GM18861 (cell line): ENCODE data around the gene TTC39C.

ENCODE experiments used
- ATAC-seq: cut with Tn5 transposase; IDR thresholded peaks from one replicate; pipeline ENCODE4 v1.9.1; 2021; ENCODE audit not compliant: unreplicated experiment

TTC39C gene

DNA sequence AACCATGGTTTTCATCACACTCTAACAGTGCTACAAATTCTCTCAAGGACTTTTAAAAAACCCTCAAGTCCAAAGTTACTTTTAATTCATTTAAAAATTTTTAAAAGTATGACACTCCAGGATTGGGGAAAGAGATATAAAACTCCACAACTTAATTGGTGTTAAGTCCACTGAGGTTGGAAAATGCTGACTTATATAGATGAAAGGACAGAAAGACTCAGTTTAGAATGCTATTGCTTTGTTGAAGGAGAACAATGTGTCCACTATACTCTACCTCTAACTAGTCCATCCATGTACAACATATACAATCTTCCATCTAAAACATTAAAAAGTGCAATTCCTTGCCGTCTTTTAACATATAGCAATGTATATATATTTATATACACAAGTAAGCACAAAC, 165.5 kb downstream of the TTC39C start:
- ATAC-seq: no peak

DNA sequence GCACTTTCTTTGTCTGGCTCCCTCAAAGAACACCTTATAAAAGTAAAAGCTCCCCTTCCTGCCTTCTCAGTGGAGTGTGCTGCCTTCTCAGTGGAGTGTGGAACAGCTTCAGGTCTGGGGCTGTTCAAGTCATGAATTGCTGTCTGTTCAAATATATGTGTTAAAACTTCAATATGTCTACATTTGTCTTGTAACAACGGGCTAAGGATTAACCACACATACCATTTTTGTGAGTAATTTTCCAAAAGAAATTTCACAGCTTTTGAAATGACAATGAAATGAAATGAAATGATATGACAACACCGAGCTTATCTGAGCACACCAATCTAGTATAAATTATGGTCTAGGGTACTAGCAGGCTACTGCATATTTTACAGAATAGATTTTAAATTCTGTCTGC, 167.3 kb downstream of the TTC39C start:
- ATAC-seq: no peak
